Skeletal muscle cell (primary cell): ENCODE results near the gene TTC28.

Source experiments
- DNase-seq: peaks from one replicate; pipeline ENCODE4 v3.0.0-alpha.2; 2010; ENCODE audit warnings: low read depth
- H3K4me3 ChIP-seq: 2 replicates; pipeline ENCODE4 v1.5.1; 2011; ENCODE audit warnings: low read depth, mild to moderate bottlenecking, control low read depth, low read length, moderate library complexity

Gene TTC28

DNA sequence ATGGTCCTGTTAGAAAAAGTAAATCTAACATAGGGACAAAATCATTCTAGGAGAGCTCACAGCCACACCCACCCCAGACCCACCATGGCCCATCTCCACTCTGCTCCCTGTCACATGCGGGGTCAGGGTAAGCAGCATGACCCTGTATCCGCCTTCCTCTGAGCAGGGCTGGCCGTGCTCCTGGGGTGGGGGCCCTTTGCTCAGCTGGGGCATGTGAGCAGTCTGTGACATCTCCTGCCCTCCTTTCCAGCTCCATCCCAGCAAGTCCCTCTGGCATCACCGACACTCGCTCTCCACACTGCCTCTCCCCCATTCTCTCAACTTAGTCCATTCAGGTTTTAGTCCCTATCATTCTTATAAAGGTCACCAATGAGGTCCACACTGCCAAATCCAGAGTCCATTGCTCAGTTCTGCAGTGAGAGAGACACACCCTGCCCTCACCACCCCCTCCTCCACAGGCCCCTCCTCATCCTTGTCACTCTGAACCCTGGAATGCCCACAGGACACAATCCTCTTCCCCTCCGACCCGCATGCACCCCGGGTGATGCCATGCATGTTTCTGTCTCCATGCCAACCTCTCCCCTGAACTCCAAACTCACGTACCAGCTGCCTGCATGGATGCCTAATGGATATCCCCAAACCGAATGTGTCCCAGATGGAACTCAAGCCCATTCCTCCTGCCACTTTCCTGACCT lies 695.5 kb downstream of the TTC28 start:
- no peak overlapping the region for H3K4me3 ChIP-seq
- no peak for DNase-seq

DNA sequence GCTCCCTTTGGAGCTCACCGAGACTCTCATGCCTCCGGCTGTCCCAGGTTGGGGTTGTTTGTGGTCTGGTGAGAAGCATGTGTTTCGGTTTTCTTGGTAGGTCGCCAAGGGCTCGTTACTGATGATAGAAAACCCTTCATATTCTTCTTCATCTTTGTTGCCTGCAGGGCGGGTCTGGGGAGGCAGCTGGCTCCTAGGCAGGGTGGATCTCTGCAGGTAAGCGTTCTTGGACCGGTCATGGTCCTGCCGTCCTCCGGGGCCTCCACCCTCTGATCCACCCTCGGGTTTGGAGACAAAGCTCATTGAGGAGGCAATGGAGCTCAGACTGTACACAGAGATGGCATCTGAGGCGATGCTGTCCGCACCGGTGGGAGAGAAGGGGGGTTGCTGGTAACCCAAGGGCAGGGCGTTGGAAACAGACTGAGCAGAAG lies 696.3 kb downstream of the TTC28 start:
- DNase-seq, result no peak
- H3K4me3 ChIP-seq, result no peak overlapping the region

DNA sequence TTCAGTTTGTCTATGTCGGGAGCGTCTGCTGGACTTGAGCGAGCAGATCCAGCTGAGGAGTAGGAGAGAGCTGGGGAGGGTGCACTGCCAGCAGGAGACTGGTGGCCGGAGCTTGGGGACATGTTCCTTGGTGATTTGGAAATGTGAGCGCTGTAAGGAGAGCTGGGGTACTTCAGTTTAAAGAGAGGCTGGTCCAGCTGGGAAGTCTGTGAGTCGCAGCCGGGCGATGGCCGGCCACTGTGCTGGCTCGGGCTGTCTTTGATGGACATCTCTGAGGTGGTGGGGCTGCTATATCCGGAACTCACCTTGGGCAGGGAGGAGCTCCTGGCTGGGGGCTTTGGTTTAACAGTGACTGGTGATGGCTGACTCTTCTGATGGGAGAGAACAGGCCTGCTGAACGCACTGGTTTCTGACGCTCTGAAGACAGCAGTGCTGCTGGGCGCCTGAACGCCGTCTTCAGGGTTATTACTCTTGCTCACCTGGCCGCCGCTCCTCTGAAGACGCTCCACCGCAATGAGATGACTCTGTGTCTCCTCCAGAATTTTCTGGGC lies 696.9 kb downstream of the TTC28 start:
- H3K4me3 ChIP-seq, result no peak overlapping the region
- DNase-seq, result no peak

- DNase-seq, result no peak
- H3K4me3 ChIP-seq, result no peak overlapping the region
These were observed 697.5 kb downstream of the TTC28 start for GRCh38 chr22:27982106-27982505.

DNA sequence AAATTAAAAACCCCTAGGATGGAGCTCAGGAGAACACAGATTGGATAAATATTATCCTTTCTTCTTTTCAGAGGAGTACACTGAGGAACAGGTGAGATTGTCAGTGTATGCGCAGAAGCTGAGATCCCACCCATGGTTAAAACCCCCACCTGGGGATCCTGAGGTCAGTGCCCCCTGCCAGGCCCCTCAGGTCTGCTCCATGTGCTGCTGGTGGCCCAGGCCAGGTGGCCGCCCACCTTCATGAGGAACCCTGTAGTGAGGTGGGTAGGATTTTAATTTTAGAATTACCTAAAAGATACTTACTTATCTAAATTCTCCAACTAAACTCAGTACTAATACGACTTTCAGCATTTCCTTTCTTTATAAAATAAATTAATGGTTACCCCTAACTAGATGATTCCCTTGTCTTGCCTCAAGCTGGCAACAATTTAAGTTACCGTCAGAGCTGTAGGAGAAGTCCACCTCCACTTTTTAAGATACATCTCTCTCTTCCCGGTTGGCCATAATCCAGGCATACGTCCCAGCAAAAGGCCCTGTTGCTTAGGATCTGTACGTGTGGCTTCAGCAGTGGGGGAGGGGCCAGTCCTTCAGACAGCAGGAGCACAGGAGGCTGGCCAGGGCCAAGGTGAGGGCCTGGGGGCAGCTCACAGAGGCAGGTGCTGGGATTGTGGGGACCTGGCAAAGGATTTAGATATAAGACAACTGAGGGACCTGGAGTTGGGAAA lies 699.1 kb downstream of the TTC28 start:
- no peak overlapping the region for H3K4me3 ChIP-seq
- no peak for DNase-seq

GRCh38 chr22:27978802-27979201 lies 700.8 kb downstream of the TTC28 start:
- H3K4me3 ChIP-seq, result no peak overlapping the region
- DNase-seq, result no peak

- no peak overlapping the region for H3K4me3 ChIP-seq
- no peak for DNase-seq
These were observed 701.3 kb downstream of the TTC28 start for GRCh38 chr22:27978317-27978716.

- H3K4me3 ChIP-seq, result no peak overlapping the region
- no peak for DNase-seq
These were observed 703.1 kb downstream of the TTC28 start for GRCh38 chr22:27976586-27976985.

- no peak overlapping the region for H3K4me3 ChIP-seq
- no peak for DNase-seq
These were observed 704.1 kb downstream of the TTC28 start for GRCh38 chr22:27975381-27976013.

GRCh38 chr22:27973846-27974245 lies 705.8 kb downstream of the TTC28 start:
- DNase-seq, result no peak
- H3K4me3 ChIP-seq, result no peak overlapping the region

- no peak for DNase-seq
- H3K4me3 ChIP-seq, result no peak overlapping the region
These were observed 706.6 kb downstream of the TTC28 start for GRCh38 chr22:27972732-27973698.

GRCh38 chr22:27971926-27972325 lies 707.7 kb downstream of the TTC28 start:
- DNase-seq, result no peak
- H3K4me3 ChIP-seq, result no peak overlapping the region

GRCh38 chr22:27970596-27971220 lies 708.9 kb downstream of the TTC28 start:
- no peak overlapping the region for H3K4me3 ChIP-seq
- DNase-seq, result no peak

GRCh38 chr22:27966168-27967064 lies 713.2 kb downstream of the TTC28 start:
- no peak for DNase-seq
- no peak overlapping the region for H3K4me3 ChIP-seq

DNA sequence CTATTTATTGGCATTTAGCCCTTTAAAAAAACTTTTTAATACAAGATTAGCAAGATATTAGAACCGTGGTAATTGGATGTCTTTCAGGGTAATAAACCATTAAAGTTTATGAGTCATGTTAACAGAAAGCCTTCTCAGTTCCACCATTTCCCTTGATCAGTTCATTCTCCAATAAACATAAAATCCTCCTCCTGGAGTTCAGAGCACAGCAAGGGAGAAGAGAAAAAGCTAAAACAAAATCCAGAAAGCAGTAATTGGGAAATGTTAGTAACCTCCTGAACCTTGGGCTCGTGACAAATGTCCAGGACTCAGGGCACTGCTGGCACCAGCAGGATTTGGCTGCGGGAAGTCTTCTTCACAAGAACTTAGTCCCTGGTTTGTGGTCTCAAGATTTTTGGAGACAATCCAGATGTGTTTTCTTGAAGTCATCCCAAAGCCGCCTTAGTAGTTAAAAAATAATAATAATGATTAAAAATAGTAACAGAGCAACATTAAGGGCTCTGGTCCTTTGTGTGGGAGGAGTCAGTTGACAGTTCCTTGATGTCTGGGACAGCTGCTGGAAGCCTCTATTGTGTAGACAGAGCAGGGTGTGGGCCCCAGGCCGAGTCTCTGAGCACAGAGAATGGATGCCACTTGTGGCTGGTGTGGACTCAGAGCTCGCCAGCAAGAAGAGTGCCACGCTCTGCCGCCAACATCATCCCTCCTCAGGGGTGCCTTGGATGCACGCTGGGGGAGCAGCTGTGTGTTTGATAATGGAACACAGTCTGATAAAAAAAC lies 717.2 kb downstream of the TTC28 start:
- no peak overlapping the region for H3K4me3 ChIP-seq

GRCh38 chr22:27961680-27962079 lies 718.0 kb downstream of the TTC28 start:
- no peak for DNase-seq

More for the DNA sequence above, 717.2 kb downstream of the TTC28 start:
- no peak for DNase-seq

DNA sequence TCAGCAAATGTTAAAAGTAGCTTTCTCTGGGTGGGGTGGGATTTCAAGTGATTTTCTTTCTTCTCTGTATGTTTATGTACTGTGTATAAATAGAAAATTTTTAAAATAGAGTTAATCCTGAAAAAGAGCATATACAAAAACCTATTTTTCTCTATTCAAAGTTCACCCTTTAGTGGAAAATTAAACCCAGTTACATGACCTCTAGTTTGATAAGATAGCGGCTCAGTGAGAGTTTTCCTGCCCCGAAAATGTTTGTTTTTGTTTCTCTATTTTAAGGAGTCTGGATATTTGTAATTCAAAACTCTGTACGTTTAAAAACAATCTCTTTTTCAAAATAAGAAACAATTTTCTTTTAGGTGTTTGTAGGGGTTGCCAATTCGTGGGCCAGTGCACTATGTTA lies 718.5 kb downstream of the TTC28 start:
- no peak overlapping the region for H3K4me3 ChIP-seq
- no peak for DNase-seq

More at GRCh38 chr22:27961680-27962079, 718.0 kb downstream of the TTC28 start:
- H3K4me3 ChIP-seq, result no peak overlapping the region
